ENCODE results near the gene DAZ2. TPM values are rescaled to one million over a fixed set of nuclear protein-coding genes. Genes with fewer than 3 reads are reported as not detected.
"Not testable (repeated sequence)": the region's sequence is repeated elsewhere in the genome, so short reads cannot be mapped to it uniquely, and the experiment has no call there.

The DAZ2 gene
- not detected for total RNA-seq

- DNase-seq; H3K27me3 ChIP-seq; H3K36me3 ChIP-seq; H3K9ac ChIP-seq (ENCODE audit: low read depth in 2 of 2, low read length in 2 of 2); H3K9me3 ChIP-seq; H3K4me3 ChIP-seq; H3K27ac ChIP-seq; H3K4me1 ChIP-seq; intact Hi-C loops (cut with DNase I): not testable (repeated sequence)
Measured at GRCh38 chrY:23219233-23219632, at the start of gene DAZ2. DAZ2 (plus strand) TSS chrY:23219533; CDS start chrY:23219741, 208 bp downstream.

- H3K4me3 ChIP-seq; DNase-seq; H3K9me3 ChIP-seq; H3K9ac ChIP-seq (ENCODE audit: low read depth in 2 of 2, low read length in 2 of 2); H3K27me3 ChIP-seq; H3K4me1 ChIP-seq; H3K36me3 ChIP-seq; H3K27ac ChIP-seq; intact Hi-C loops (cut with DNase I): not testable (repeated sequence)
Measured at GRCh38 chrY:23198908-23199307, 20.4 kb upstream of the DAZ2 start, which contains the start of gene DAZ1. DAZ1 (minus strand) TSS chrY:23199008; CDS start chrY:23198800, 208 bp downstream.

- H3K9me3 ChIP-seq; intact Hi-C loops (cut with DNase I); H3K27me3 ChIP-seq; H3K27ac ChIP-seq; H3K4me3 ChIP-seq; H3K36me3 ChIP-seq; DNase-seq; H3K4me1 ChIP-seq; H3K9ac ChIP-seq (ENCODE audit: low read depth in 2 of 2, low read length in 2 of 2): not testable (repeated sequence)
Measured at GRCh38 chrY:23207455-23207854, 11.9 kb upstream of the DAZ2 start.

GRCh38 chrY:23209802-23210495 lies 9.4 kb upstream of the DAZ2 start:
- intact Hi-C loops (cut with DNase I); H3K9me3 ChIP-seq; H3K4me3 ChIP-seq: not testable (repeated sequence)

GRCh38 chrY:23210681-23211080 lies 8.7 kb upstream of the DAZ2 start:
- H3K9ac ChIP-seq (ENCODE audit: low read depth in 2 of 2, low read length in 2 of 2); H3K27me3 ChIP-seq; intact Hi-C loops (cut with DNase I); H3K27ac ChIP-seq; H3K4me3 ChIP-seq; H3K4me1 ChIP-seq; H3K9me3 ChIP-seq; H3K36me3 ChIP-seq; DNase-seq: not testable (repeated sequence)

More at GRCh38 chrY:23209802-23210495, 9.4 kb upstream of the DAZ2 start:
- H3K9ac ChIP-seq (ENCODE audit: low read depth in 2 of 2, low read length in 2 of 2); H3K27me3 ChIP-seq; H3K4me1 ChIP-seq; H3K27ac ChIP-seq; DNase-seq; H3K36me3 ChIP-seq: not testable (repeated sequence)

Other genes starting within 250 kb of the DAZ2 start
- not detected for gene BPY2, start 235.3 kb upstream of the DAZ2 start, total RNA-seq
- gene DAZ1, start 20.5 kb upstream of the DAZ2 start, total RNA-seq = not detected